Measurements from ENCODE around the gene TMC2.

Gene TMC2

GRCh38 chr20:2602746-2603145, 66.4 kb downstream of the TMC2 start:
- TF ChIP-seq GABPA (IDR thresholded peaks at IDR 0.05; ENCODE audit: low read depth) (no peak), REST (IDR thresholded peaks at IDR 0.05; ENCODE audit: insufficient replicate concordance, low read depth) (no peak), CTCF (IDR thresholded peaks at IDR 0.05; ENCODE audit: insufficient read depth, low read length) (no peak), SPI1 (IDR thresholded peaks at IDR 0.05; ENCODE audit: borderline replicate concordance, low read depth) (no peak), POLR2AphosphoS5 (IDR thresholded peaks at IDR 0.05; ENCODE audit: low read depth) (no peak)
- Histone ChIP-seq H3K27ac (replicated peaks) (no peak overlapping the region), H3K27me3 (ENCODE audit: insufficient read depth, poor library complexity, severe bottlenecking) (no peaks in the 10 kb centered on the region), H3K4me3 (replicated peaks; ENCODE audit: insufficient read depth, low read length) (no peak overlapping the region)
- DNase-seq (ENCODE audit: low read depth in 1 of 2, low spot score in 1 of 2) = no peak

GRCh38 chr20:2603816-2604505, 67.6 kb downstream of the TMC2 start:
- no peaks in the 10 kb centered on the region for H3K27me3 ChIP-seq (ENCODE audit: insufficient read depth, poor library complexity, severe bottlenecking)
- DNase-seq (ENCODE audit: low read depth in 1 of 2, low spot score in 1 of 2) = no peak
- no peak overlapping the region for H3K4me3 ChIP-seq (replicated peaks; ENCODE audit: insufficient read depth, low read length)
- TF ChIP-seq POLR2AphosphoS5 (IDR thresholded peaks at IDR 0.05; ENCODE audit: low read depth) = no peak
- no peak for TF ChIP-seq GABPA (IDR thresholded peaks at IDR 0.05; ENCODE audit: low read depth)
- no peak for TF ChIP-seq REST (IDR thresholded peaks at IDR 0.05; ENCODE audit: insufficient replicate concordance, low read depth)
- no peak for TF ChIP-seq CTCF (IDR thresholded peaks at IDR 0.05; ENCODE audit: insufficient read depth, low read length)
- TF ChIP-seq SPI1 (IDR thresholded peaks at IDR 0.05; ENCODE audit: borderline replicate concordance, low read depth) = no peak
- H3K27ac ChIP-seq (replicated peaks) = no peak overlapping the region

- Histone ChIP-seq H3K27ac (replicated peaks) (no peak overlapping the region), H3K27me3 (ENCODE audit: insufficient read depth, poor library complexity, severe bottlenecking) (no peaks in the 10 kb centered on the region), H3K4me3 (replicated peaks; ENCODE audit: insufficient read depth, low read length) (no peak overlapping the region)
- TF ChIP-seq SPI1 (IDR thresholded peaks at IDR 0.05; ENCODE audit: borderline replicate concordance, low read depth) = no peak
- TF ChIP-seq GABPA (IDR thresholded peaks at IDR 0.05; ENCODE audit: low read depth) = no peak
- no peak for TF ChIP-seq POLR2AphosphoS5 (IDR thresholded peaks at IDR 0.05; ENCODE audit: low read depth)
- TF ChIP-seq REST (IDR thresholded peaks at IDR 0.05; ENCODE audit: insufficient replicate concordance, low read depth) = no peak
- TF ChIP-seq CTCF (IDR thresholded peaks at IDR 0.05; ENCODE audit: insufficient read depth, low read length) = no peak
- no peak for DNase-seq (ENCODE audit: low read depth in 1 of 2, low spot score in 1 of 2)
Measured at GRCh38 chr20:2604506-2604835, 68.1 kb downstream of the TMC2 start.

Data from HL-60 (cell line).